ENCODE results near the gene IL4R. TPM values are rescaled to one million over a fixed set of nuclear protein-coding genes. Genes with fewer than 3 reads are reported as not detected.
"Not testable (repeated sequence)": the region's sequence is repeated elsewhere in the genome, so short reads cannot be mapped to it uniquely, and the experiment has no call there.

The IL4R gene
- 62.8 TPM for total RNA-seq

DNA sequence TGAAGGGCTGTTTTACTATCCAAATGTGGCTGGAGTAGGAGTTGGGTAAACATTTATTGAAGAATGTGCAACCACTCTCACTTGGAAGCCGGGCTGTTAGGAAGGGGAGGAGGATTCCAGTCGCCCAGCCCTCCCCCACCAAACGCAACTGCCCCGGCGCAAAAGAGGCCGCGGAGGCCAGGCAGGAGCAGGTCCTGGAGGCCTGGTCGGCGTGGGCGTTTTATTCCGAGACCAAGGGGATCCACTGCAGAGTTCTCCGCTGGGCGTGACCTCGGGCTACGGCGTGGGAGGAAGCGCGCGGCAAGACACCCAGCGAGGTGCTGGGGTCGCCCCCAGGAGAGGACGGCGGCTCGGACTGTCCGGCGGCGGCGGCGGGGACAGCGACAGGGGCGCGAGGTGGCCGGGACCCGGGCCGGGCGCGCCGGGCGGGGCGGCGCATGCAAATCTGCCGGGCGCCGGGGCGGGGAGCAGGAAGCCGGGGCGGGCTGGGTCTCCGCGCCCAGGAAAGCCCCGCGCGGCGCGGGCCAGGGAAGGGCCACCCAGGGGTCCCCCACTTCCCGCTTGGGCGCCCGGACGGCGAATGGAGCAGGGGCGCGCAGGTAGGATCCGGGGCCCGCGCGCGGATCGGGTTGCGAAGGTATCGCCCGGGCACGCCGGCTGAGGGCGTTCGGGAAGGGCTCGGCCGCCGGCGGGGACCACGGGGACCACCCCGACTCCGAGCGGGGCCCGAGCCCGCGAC, at the start of gene IL4R:
Gene IL4R (plus strand): TSS at position 553 of the 739 bp plus-strand sequence. CDS start 26,230 bp downstream, outside the sequence.
- peak; percentile 80 for DNase-seq (ENCODE audit: low spot score)
- peak; percentile 52 for ATAC-seq

DNA sequence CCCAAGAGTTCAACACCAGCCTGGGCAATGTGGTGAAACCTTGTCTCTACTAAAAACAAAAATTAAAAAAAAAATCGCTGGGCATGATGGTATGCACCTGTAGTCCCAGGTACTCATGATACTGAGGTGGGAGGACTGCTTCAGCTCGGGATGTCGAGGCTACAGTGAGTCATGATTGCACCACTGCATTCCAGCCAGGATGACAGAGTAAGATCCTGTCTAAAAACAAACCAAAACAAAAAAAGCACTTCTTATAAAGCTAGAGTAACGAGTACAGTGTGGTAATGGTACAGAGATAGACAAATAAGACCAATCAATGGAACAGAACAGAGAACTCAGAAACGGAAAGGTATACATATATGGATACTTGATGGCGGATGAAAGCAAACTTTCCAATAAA, 49.6 kb upstream of the IL4R start:
- ATAC-seq: no peak
- no peak for DNase-seq (ENCODE audit: low spot score)
- intact Hi-C loops (cut with DNase I): no loop called here

More for the DNA sequence above, at the start of gene IL4R:
- intact Hi-C loops (cut with DNase I): no loop called here

DNA sequence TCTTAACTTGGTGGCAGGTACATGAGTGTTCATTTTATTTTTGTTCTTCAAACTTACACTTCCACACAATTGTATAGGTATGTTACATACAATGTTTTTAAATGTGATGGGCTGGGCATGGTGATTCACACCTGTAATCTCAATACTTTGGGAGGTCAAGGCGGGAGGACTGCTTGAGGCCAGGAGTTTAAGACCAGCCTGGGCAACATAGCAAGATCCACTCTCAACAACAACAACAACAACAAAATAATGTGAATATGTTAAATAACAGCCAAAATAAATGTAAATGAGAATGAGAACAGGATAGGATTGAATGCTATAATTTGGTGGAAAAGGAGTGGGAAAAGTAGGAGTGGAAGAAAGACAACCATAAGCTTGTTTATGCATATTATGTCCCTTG, 47.8 kb upstream of the IL4R start:
- intact Hi-C loops (cut with DNase I): no loop called here
- DNase-seq (ENCODE audit: low spot score) (no peak), ATAC-seq (no peak)

DNA sequence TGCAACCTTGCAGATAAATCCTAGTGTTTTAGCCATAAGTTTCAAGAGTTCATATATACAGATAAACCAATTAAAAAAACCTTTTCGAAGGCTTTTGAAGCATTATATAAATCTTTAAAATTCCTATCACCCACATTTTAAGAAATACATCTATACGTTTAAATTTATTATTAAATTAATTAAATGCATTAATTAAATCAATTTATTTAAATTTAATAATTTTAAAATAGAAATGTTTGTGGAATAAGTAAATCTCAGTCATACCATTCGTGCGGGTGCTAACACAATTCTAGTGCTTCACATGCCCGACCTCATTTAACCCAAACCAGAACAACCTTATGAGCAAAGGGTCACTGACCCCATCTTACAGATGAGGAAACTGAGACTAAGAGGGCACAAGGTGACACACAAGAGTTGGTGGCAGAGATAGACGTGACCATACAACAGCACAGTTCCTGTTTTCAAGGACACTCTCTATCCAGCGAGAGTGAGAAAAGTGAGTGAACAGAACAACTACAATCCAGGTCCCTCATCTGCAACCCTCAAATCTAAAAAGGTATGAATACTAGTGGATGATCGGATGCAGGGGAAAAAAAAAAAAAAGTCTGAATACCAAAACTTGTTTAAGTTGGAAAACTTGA, 46.6 kb upstream of the IL4R start:
- ATAC-seq (no peak), DNase-seq (ENCODE audit: low spot score) (no peak)
- intact Hi-C loops (cut with DNase I): no loop called here

DNA sequence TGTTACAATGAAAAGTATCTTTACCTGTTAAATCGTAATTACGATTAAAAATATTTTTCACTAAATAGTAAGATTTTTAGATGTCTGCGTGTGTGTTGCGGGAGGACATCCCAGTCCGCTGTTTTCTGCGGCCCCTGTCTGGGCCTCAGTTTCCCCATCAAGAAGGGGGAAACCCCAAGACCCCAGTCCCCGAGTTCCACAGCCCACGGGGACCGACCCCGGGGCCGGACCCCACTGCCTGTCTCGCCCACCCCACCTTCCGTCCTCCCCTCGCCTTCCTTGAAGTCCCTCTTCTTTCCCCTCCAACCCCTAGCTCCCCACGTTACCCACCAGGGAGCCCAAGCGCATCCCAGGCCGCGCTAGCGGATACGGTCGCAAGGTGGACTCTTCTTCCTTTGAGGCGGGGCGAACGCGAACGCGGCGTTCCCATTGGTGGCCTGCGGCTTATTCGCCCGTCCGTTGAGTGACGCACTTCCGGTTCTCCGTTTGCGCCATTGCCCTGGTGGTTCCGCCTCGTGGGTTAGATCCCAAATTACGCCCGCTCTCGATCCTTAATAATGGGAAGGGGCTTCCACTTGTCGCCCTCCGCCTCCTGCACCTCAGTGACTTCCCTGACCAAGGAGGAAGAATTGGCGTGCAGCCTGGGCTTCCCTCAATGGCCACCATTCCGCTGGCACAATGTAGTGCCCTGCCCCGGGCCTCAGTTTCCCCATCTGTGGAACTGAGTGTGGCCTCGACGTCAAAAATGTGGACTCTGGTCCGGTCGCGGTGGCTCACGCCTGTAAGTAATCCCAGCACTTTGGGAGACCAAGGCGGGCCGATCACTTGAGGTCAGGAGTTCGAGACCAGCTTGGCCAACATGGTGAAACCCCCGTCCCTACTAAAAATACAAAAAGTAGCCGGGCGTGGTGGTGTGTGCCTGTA, 45.1 kb upstream of the IL4R start, which contains the start of gene NSMCE1:
Gene NSMCE1 (minus strand): TSS at position 397 of the 924 bp plus-strand sequence. CDS start 11,202 bp downstream, outside the sequence.
- peak; percentile 99 for DNase-seq (ENCODE audit: low spot score)
- ATAC-seq: peak; percentile 100
- intact Hi-C loops (cut with DNase I): no loop called here

DNA sequence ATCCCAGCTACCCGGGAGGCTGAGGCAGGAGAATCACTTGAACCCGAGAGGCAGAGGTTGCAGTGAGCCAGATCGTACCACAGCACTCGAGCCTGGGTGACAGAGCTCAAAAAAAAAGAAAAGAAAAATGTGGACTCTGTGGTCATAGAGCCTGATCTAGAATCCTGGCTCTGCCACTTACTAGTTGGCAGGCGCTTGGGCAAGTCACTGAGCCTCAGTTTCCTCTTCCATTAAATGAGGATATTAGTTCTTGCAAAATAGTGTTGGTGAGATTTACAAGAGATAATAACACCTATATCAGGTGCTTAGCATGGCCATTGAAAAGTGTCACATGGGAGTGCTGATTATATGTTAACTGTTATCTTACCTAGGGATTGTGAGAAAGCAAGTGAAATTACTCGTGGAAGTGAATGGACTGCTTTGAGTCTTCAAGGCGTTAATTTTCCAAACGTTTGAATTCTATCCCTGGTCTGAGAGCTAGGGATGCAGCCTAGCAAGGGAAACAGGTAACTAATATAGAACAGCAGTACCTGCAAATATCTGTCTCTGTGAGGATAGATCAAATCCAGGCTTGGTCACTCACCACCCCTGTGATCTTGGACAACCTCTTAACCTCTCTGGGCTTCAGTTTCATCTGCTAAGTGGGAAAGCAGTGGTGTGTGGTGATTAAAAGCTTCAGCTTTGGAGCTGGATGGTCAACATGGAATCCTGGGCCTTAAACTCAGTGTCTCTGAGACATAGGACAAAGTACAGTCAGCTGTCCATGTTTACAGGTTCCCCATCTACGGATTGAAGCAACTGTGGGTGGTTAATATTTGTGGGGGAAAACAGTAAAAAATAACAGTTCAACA, 44.2 kb upstream of the IL4R start:
- ATAC-seq (no peak), DNase-seq (ENCODE audit: low spot score) (no peak)
- intact Hi-C loops (cut with DNase I): no loop called here

DNA sequence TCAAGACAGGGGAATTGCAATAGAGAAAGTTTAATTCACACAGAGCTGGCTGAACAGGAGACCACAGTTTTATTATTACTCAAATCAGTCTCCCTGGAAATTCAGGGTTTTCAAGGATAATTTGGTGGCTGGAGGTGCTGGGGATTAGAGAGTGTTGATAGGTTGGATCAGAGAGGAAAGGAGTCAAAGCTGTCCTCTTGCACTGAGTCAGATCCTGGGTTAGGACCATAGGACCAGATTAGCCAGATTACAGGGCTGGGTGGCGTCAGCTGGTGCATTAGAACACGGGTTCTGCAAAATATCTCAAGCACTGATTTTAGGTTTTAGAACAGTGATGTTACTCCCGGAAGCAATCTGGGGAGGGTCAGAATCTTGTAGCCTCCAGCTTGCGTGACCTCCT, 43.4 kb upstream of the IL4R start:
- intact Hi-C loops (cut with DNase I): no loop called here
- no peak for ATAC-seq
- no peak for DNase-seq (ENCODE audit: low spot score)

DNA sequence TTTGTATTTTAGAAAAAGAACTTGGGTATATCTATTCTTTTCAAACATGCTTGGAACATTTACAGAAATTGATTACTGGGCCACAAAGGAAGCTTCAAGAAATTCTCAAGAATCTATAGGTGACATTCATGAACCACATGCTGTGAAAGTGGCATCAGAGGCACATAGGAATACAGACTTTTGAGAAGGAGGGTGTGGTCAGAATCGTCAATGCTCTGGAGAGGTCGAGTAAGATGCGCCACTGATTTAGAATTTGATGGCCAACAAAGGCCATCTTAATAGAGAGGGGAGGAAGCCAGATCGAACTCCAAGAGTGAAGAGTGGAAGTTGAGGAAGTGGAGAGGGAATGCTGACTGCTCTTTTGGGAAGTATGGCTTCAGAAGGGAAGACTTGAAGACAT, 41.7 kb upstream of the IL4R start:
- DNase-seq (ENCODE audit: low spot score) (no peak), ATAC-seq (no peak)
- intact Hi-C loops (cut with DNase I): no loop called here

DNA sequence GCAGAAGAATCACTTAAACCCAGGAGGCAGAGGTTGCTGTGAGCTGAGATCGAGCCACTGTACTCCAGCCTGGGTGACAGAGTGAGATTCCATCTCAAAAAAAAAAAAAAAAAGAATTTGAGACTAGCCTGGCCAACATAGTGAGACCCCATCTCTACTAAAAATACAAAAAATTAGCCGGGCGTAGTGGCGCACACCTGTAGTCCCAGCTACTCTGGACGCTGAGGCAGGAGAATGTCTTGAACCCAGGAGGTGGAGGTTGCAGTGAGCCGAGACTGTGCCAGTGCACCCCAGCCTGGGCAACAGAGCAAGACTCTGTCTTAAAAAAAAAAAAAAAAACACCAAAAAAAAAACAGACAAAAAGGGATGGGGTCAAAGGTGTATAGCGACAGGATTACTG, 41.1 kb upstream of the IL4R start:
- ATAC-seq; DNase-seq (ENCODE audit: low spot score); intact Hi-C loops (cut with DNase I): not testable (repeated sequence)

DNA sequence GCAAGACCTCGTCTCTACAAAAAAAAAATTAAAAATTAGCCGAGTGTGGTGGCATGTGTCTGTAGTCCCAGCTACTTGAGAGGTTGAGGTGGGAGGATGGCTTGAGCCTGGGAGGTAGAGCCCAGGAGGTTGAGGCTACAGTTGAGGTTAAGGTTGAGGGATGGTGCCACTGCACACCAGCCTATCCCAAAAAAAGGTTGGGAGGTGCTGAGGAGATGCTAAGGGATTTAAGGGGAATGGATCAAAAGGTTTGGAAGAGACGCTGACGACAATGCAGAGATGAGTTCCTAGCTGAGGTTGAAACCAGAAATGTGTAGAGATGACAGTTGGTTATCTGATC, 40.5 kb upstream of the IL4R start:
- intact Hi-C loops (cut with DNase I): no loop called here
- ATAC-seq (no peak), DNase-seq (ENCODE audit: low spot score) (no peak)

DNA sequence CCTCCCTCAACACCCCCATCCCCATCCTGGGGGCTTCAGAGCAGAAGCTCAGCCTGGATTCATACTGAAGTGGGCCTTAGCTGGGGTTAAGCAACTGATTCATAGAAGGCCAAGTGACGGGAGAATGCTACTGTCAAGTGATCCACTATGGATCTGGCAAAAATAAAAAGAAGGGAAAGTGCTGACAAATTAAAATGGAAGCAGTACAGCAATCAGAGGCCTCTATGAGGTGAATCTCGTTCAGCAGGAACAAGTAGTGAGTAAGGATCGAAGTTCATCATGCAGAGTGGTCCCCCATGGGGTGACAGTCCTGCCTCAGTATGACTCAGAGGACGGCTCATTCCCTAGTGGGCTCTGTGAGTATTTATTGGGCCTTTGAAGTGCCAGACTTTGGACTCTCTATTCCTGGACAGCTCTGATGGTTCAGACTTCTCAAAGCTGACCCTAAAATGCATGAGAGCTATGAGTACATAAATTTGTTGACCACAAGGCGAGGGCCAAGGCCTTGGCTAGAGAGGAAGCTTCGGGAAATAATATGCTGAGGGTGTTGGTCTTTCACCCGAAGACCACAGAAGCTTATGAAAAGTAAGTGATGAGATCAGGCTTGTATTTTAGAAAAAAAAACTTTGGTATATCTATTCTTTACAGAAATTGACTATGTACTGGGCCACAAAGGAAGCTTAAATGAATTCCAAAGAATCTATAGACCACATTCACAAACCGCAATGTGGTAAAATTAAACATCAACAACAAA, 39.9 kb upstream of the IL4R start:
- ATAC-seq (no peak), DNase-seq (ENCODE audit: low spot score) (no peak)
- intact Hi-C loops (cut with DNase I): no loop called here

DNA sequence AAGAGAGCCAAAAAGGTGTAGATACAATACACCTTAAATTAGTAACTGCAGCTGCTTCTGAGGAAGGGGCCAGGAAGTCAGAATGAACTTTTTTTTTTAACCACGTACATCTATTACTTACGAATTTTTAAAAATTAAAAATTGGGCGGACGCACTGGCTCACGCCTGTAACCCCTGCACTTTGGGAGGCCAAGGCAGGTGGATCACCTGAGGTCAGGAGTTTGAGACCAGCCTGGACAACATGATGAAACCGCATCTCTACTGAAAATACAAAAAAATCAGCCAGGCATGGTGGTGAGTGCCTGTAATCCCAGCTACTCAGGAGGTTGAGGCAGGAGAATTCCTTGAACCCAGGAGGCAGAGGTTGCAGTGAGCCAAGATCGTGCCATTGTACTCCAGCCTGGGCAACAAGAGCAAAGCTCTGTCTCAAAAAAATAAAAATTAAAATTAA, 39.3 kb upstream of the IL4R start:
- DNase-seq (ENCODE audit: low spot score); intact Hi-C loops (cut with DNase I); ATAC-seq: not testable (repeated sequence)

DNA sequence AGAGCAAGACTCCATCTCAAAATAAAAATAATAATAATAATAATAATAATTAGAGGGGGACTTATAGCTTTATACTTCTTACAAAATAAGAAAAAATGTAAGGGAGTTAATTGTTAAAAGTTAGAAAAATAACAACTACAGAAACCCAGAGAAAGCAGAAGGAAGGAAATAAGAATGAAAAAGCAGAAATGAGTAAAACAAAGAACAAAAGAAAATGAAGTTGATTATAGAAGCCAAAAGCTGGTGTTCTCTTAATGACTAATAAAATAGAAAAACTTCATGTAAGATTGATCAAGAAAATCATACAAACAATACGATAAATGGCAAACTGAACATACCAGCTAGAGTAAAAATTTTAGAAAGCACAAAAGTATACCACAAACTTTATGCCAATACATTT, 38.4 kb upstream of the IL4R start:
- intact Hi-C loops (cut with DNase I): no loop called here
- ATAC-seq (no peak), DNase-seq (ENCODE audit: low spot score) (no peak)

DNA sequence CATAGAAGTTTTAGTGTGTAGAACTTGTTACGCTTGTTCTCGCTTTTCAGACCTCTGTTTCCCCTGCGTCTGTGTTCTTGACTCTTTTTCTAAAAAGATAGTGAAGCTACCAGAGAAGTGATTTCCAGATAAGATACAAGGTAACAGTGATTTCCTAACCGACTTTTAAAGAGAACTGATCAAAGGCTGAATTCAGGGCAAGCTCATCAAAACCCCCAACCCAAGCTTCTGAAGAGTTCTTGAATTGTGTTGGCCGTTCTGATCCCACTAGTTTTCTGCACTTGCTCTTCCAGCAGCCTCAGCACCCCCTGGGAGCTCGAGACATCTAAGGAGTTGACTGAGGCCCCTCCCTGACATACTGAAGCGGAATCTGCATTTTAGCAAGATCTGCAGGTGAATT, 32.5 kb upstream of the IL4R start:
- DNase-seq (ENCODE audit: low spot score) (no peak), ATAC-seq (no peak)
- intact Hi-C loops (cut with DNase I): no loop called here

DNA sequence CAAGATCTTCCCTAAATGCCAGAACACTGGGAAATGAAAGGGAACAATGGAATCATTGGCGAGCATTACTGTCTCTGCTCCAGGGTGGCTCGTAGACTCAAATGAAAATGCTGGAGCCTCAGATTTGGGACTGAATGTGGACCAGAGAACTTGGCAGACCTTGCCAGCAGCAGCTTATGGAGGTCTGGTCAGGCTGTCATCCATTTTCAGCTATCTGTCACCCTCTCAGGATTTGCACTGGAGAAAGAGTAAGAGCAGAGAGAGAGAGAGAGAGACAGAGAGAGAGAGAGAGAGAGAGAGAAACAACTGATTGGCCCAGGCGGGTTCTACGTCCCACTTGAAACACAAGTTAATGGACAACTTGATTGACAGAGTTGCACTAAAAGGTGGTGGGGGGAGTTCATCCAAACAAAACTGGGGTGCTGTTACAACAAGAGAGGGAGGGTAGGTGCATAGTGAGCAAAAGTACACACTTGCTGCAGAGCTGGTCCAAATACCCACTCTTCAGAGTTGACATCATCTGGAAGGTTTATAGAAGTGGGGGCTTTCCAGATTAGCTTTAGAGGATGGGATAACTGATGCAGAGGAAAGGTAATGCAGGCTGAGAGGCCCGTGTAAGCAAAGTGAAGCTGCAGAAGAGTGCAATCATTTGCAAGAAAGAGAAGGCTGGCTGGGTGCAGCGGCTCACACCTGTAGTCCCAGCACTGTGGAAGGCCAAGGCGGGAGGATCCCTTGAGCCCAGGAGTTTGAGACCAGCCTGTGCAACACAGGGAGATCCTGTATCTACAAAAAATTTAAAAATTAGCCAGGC, 28.7 kb upstream of the IL4R start:
- no peak for ATAC-seq

DNA sequence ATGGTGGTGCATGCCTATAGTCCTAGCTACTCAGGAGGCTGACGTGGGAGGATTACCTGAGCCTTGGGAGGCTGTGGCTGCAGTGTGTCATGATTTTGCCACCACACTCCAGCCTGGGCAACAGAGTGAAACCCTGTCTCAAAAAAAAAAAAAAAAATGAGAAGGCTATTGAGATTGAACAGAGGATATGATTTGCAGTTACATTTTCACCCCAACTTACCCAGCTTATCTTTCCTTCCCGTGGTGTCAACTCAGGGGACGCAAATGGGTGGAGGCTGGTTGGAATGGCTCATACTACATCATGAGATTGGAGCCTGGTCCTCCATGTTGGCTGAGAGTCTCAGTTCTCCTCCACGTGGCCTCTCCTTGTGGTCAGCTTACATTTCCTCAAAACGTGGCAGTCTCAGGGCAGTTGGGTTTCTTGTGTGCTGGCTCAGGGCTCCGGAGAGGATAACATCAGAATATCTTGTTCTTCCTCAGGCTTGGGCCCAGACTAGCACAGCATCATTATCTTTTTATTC, 28.0 kb upstream of the IL4R start:
- intact Hi-C loops (cut with DNase I): no loop called here
- ATAC-seq (peak; percentile 79), DNase-seq (ENCODE audit: low spot score) (peak; percentile 59)

More for the DNA sequence above, 28.7 kb upstream of the IL4R start:
- intact Hi-C loops (cut with DNase I): no loop called here
- DNase-seq (ENCODE audit: low spot score): no peak

DNA sequence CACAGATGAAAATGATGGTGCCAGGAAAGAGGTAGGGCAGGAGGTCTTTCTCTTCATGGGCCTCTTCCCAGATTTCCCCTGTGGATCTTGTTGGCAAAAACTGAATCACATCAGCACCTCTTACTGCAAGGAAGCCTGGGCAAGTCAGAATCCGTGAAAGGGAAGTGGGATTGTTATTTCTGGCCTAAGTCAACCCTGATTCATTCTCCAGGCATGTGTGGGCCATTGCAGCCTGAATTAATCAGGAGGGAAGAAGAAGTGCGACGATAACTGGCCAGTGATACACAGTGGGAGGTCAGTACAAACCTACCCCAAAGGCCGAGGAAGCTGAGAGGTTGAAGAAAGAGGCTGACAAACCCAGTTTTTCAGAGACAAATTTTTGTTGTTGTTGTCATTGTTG, 27.3 kb upstream of the IL4R start:
- intact Hi-C loops (cut with DNase I): no loop called here
- no peak for DNase-seq (ENCODE audit: low spot score)
- peak; percentile 60 for ATAC-seq

Measured in sciatic nerve (tissue), 2 donors.